ENCODE results near the gene FAAP20. TPM values are rescaled to one million over a fixed set of nuclear protein-coding genes. Genes with fewer than 3 reads are reported as not detected.

The FAAP20 gene
- polyA plus RNA-seq = 1.2 and 2.2 TPM in 2 replicates

GRCh38 chr1:2194319-2194897, at the start of gene FAAP20:
Gene FAAP20, minus strand, starts transcription at chr1:2194772. Its CDS starts 23 bp downstream, at chr1:2194749.

GRCh38 chr1:2228157-2228594, 33.6 kb upstream of the FAAP20 start, which contains the start of gene SKI:
Gene SKI, plus strand, starts transcription at chr1:2228319. Its CDS starts 448 bp downstream, at chr1:2228767.

Other genes with a start within 250 kb of the FAAP20 start
- gene CFAP74, start 191.0 kb downstream of the FAAP20 start, polyA plus RNA-seq = 1.2 TPM in 1 of 2 replicates, not detected in the other
- 4.5 and 7.8 TPM in 2 replicates for gene GABRD, start 175.4 kb downstream of the FAAP20 start, polyA plus RNA-seq
- 7.5 and 12.0 TPM in 2 replicates for gene PRKCZ, start 144.4 kb downstream of the FAAP20 start, polyA plus RNA-seq
- 1.2 and 1.6 TPM in 2 replicates for gene SKI, start 33.5 kb upstream of the FAAP20 start, polyA plus RNA-seq
- 2.2 TPM in 1 of 2 replicates, not detected in the other for gene MORN1, start 196.8 kb upstream of the FAAP20 start, polyA plus RNA-seq
- 24.4 and 51.8 TPM in 2 replicates for gene RER1, start 197.1 kb upstream of the FAAP20 start, polyA plus RNA-seq
- 1.6 TPM in 1 of 2 replicates, not detected in the other for gene PEX10, start 217.8 kb upstream of the FAAP20 start, polyA plus RNA-seq

Data from Purkinje cell (primary cell).